Measurements from ENCODE around the gene ARL16.

ARL16 gene

DNA sequence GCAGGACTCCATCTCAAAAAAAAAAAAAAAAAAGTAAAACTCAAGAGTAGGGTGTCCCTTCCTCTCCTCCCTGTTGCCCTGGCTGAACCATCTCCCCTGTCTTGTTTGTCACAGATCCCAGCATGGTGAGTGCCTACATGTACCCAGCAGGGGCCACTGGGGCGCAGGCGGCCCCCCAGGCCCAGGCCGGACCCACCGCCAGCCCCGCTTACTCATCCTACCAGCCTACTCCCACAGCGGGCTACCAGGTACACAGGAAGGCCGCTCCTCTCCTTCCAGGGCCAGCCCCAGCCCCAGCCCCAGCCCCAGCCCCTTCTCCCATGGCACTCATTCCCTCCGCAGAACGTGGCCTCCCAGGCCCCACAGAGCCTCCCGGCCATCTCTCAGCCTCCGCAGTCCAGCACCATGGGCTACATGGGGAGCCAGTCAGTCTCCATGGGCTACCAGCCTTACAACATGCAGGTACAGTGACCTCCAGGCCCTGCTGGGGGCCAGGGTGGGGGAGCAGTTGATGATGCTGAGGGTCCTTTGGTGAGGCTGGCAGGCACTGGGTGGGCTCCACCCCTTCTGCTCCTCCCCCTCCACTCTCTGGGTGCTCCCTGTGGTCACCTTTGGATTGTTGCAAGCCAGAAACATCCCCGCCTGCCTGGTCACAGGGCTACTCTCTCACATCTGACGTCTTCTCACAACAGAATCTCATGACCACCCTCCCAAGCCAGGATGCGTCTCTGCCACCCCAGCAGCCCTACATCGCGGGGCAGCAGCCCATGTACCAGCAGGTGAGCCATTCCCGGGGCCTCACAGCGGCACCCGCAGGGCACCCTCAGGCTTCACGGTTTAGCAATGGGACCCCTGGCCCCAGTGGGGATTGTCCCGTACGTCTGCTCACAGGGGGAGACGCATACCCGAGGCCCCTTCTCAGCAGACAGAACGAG is 17.0 kb upstream of the ARL16 start:
- TF ChIP-seq EP300 (IDR thresholded peaks at IDR 0.05; ENCODE audit: borderline replicate concordance): no peak
- no peak for TF ChIP-seq TEAD4 (IDR thresholded peaks at IDR 0.05)
- no peak for TF ChIP-seq YY1 (IDR thresholded peaks at IDR 0.05; ENCODE audit: low read depth)
- TF ChIP-seq, protein P1, sequence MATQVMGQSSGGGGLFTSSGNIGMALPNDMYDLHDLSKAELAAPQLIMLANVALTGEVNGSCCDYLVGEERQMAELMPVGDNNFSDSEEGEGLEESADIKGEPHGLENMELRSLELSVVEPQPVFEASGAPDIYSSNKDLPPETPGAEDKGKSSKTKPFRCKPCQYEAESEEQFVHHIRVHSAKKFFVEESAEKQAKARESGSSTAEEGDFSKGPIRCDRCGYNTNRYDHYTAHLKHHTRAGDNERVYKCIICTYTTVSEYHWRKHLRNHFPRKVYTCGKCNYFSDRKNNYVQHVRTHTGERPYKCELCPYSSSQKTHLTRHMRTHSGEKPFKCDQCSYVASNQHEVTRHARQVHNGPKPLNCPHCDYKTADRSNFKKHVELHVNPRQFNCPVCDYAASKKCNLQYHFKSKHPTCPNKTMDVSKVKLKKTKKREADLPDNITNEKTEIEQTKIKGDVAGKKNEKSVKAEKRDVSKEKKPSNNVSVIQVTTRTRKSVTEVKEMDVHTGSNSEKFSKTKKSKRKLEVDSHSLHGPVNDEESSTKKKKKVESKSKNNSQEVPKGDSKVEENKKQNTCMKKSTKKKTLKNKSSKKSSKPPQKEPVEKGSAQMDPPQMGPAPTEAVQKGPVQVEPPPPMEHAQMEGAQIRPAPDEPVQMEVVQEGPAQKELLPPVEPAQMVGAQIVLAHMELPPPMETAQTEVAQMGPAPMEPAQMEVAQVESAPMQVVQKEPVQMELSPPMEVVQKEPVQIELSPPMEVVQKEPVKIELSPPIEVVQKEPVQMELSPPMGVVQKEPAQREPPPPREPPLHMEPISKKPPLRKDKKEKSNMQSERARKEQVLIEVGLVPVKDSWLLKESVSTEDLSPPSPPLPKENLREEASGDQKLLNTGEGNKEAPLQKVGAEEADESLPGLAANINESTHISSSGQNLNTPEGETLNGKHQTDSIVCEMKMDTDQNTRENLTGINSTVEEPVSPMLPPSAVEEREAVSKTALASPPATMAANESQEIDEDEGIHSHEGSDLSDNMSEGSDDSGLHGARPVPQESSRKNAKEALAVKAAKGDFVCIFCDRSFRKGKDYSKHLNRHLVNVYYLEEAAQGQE (IDR thresholded peaks at IDR 0.05; ENCODE audit: low read depth): no peak
- no peak for TF ChIP-seq CREB1 (IDR thresholded peaks at IDR 0.05; ENCODE audit: low read depth)

DNA sequence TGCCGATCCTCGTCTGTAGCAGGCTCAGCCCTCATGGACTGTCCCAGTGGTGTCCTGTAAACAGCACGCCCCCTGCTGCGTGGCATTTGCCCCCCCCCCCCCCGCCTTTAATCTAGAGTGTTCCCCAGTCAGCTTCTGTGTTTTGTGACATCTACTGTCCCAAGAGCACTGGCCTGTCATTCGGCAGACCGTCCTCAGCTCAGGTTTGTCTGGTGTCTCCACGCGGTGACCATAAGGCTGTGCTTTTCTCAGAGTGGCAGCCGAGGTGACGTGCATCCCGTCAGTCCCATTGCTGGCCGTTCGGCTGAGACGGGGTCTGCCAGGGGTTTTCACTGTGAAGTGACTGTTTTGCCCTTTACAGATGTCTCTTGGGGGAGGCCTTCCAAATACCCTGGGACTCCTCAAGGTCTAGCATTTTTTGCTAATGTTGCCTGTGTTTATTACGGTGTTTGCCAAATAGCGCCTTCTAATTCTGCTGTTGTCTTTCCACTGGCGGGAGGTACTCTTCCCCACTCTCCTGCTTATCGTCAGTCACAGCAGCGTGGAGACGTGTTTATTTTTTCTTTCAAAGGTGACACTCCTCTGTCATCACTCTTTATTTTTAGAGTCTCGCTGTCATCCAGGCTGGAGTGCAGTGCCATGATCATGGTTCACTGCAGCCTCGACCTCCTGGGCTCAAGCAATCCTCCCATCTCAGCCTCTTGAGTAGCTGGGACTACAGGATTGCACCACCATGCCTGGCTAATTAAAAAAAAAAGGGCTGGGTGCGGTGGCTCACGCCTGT is 13.9 kb upstream of the ARL16 start:
- TF ChIP-seq, protein P2, sequence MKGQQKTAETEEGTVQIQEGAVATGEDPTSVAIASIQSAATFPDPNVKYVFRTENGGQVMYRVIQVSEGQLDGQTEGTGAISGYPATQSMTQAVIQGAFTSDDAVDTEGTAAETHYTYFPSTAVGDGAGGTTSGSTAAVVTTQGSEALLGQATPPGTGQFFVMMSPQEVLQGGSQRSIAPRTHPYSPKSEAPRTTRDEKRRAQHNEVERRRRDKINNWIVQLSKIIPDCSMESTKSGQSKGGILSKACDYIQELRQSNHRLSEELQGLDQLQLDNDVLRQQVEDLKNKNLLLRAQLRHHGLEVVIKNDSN (IDR thresholded peaks at IDR 0.05): no peak
- TF ChIP-seq EP300 (IDR thresholded peaks at IDR 0.05; ENCODE audit: borderline replicate concordance): no peak
- no peak for TF ChIP-seq TCF12 (IDR thresholded peaks at IDR 0.05; ENCODE audit: low read depth)
- no peak for TF ChIP-seq CEBPB (IDR thresholded peaks at IDR 0.05)
- TF ChIP-seq, protein P3, sequence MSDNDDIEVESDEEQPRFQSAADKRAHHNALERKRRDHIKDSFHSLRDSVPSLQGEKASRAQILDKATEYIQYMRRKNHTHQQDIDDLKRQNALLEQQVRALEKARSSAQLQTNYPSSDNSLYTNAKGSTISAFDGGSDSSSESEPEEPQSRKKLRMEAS (IDR thresholded peaks at IDR 0.05): no peak
- TF ChIP-seq, protein P1 (IDR thresholded peaks at IDR 0.05; ENCODE audit: low read depth): no peak
- no peak for TF ChIP-seq CREB1 (IDR thresholded peaks at IDR 0.05; ENCODE audit: low read depth)

DNA sequence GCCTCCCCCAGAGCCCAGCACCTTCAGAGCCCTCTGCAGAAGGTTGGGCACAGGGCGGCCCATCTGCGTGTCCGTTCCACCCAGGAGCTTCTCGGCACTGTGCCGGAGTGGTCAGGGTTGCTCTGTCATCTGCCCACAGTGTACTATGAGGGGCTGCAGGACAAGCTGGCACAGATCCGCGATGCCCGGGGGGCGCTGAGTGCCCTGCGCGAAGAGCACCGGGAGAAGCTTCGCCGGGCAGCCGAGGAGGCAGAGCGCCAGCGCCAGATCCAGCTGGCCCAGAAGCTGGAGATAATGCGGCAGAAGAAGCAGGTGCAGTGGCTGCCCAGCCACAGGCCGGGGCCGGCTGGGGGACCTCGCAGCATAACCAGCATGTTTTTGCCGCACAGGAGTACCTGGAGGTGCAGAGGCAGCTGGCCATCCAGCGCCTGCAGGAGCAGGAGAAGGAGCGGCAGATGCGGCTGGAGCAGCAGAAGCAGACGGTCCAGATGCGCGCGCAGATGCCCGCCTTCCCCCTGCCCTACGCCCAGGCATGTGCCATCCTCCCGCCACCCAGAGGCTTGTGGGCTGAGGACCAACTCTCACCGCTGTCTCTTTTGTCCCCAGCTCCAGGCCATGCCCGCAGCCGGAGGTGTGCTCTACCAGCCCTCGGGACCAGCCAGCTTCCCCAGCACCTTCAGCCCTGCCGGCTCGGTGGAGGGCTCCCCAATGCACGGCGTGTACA is 12.8 kb upstream of the ARL16 start:
- TF ChIP-seq CREB1 (IDR thresholded peaks at IDR 0.05; ENCODE audit: low read depth) (no peak), ZBTB7A (IDR thresholded peaks at IDR 0.05; ENCODE audit: low read depth) (no peak), TAF1 (IDR thresholded peaks at IDR 0.05; ENCODE audit: low read depth) (no peak), NFIC (IDR thresholded peaks at IDR 0.05) (no peak), CEBPB (IDR thresholded peaks at IDR 0.05) (no peak), EP300 (IDR thresholded peaks at IDR 0.05; ENCODE audit: borderline replicate concordance) (no peak), FOXM1 (IDR thresholded peaks at IDR 0.05; ENCODE audit: borderline replicate concordance, low read depth) (no peak), TCF12 (IDR thresholded peaks at IDR 0.05; ENCODE audit: low read depth) (no peak), YY1 (IDR thresholded peaks at IDR 0.05; ENCODE audit: low read depth) (no peak), TEAD4 (IDR thresholded peaks at IDR 0.05) (no peak), RAD21 (IDR thresholded peaks at IDR 0.05; ENCODE audit: low read depth) (no peak), EGR1 (IDR thresholded peaks at IDR 0.05) (no peak)
- TF ChIP-seq, protein P1 (IDR thresholded peaks at IDR 0.05; ENCODE audit: low read depth): no peak
- TF ChIP-seq, protein P2 (IDR thresholded peaks at IDR 0.05): no peak
- TF ChIP-seq, protein P3 (IDR thresholded peaks at IDR 0.05): no peak
